ENCODE results near the gene SLK. TPM values are rescaled to one million over a fixed set of nuclear protein-coding genes. Genes with fewer than 3 reads are reported as not detected.

The SLK gene
- 30.3 TPM for total RNA-seq

- no peaks in the 10 kb centered on the region for H3K27me3 ChIP-seq (ENCODE audit: control insufficient read depth in 3 of 3, insufficient read depth in 3 of 3, low read length in 3 of 3)
- peak within 1 kb of the TSS; percentile 95 to 98 (median 98) for H3K4me3 ChIP-seq (ENCODE audit: low read length in 3 of 3)
- peaks cover 14 to 23% (median 15%) of the 10 kb centered on the region in 3 donors for H3K4me1 ChIP-seq (ENCODE audit: control insufficient read depth in 3 of 3, insufficient read depth in 3 of 3, low read length in 3 of 3)
- peak within 1 kb of the TSS; percentile 91 to 99 (median 92) for H3K9ac ChIP-seq (ENCODE audit: low read depth in 1 of 3, low read length in 3 of 3)
- no peaks in the 10 kb centered on the region for H3K9me3 ChIP-seq (ENCODE audit: control insufficient read depth in 3 of 3, low read length in 3 of 3)
- no peaks in the 10 kb centered on the region for H3K36me3 ChIP-seq (ENCODE audit: control insufficient read depth in 3 of 3, insufficient read depth in 3 of 3, low read length in 3 of 3)
- H3K27ac ChIP-seq (ENCODE audit: low read depth, low read length) = peak within 1 kb of the TSS; percentile 90
Observed at GRCh38 chr10:103966671-103967447, at the start of gene SLK. Gene SLK (plus strand): TSS chr10:103967140. CDS start chr10:103967746, 606 bp downstream.

GRCh38 chr10:103917302-103918052, 49.5 kb upstream of the SLK start:
- peak overlapping the region; percentile 86 to 94 (median 94) for H3K9ac ChIP-seq (ENCODE audit: low read depth in 1 of 3, low read length in 3 of 3)
- peaks cover 0 to 2% (median 0%) of the 10 kb centered on the region in 3 donors for H3K36me3 ChIP-seq (ENCODE audit: control insufficient read depth in 3 of 3, insufficient read depth in 3 of 3, low read length in 3 of 3)
- H3K27ac ChIP-seq (ENCODE audit: low read depth, low read length) = peak overlapping the region; percentile 84
- H3K4me3 ChIP-seq (ENCODE audit: low read length in 3 of 3) = peak overlapping the region; percentile 86 to 95 (median 92)
- peaks cover 15 to 29% (median 26%) of the 10 kb centered on the region in 3 donors for H3K4me1 ChIP-seq (ENCODE audit: control insufficient read depth in 3 of 3, insufficient read depth in 3 of 3, low read length in 3 of 3)
- no peaks in the 10 kb centered on the region for H3K9me3 ChIP-seq (ENCODE audit: control insufficient read depth in 3 of 3, low read length in 3 of 3)
- H3K27me3 ChIP-seq (ENCODE audit: control insufficient read depth in 3 of 3, insufficient read depth in 3 of 3, low read length in 3 of 3) = no peaks in the 10 kb centered on the region

GRCh38 chr10:103918053-103918846, 48.7 kb upstream of the SLK start, which contains the start of gene STN1:
Gene STN1 (minus strand): TSS chr10:103918184. CDS start chr10:103917594, 590 bp downstream.
- H3K4me1 ChIP-seq (ENCODE audit: control insufficient read depth in 3 of 3, insufficient read depth in 3 of 3, low read length in 3 of 3) = peaks cover 15 to 29% (median 24%) of the 10 kb centered on the region in 3 donors
- H3K27ac ChIP-seq (ENCODE audit: low read depth, low read length) = peak within 1 kb of the TSS; percentile 84
- peak within 1 kb of the TSS; percentile 86 to 94 (median 94) for H3K9ac ChIP-seq (ENCODE audit: low read depth in 1 of 3, low read length in 3 of 3)
- no peaks in the 10 kb centered on the region for H3K27me3 ChIP-seq (ENCODE audit: control insufficient read depth in 3 of 3, insufficient read depth in 3 of 3, low read length in 3 of 3)
- peak within 1 kb of the TSS; percentile 86 to 95 (median 92) for H3K4me3 ChIP-seq (ENCODE audit: low read length in 3 of 3)
- H3K9me3 ChIP-seq (ENCODE audit: control insufficient read depth in 3 of 3, low read length in 3 of 3) = no peaks in the 10 kb centered on the region
- H3K36me3 ChIP-seq (ENCODE audit: control insufficient read depth in 3 of 3, insufficient read depth in 3 of 3, low read length in 3 of 3) = peaks cover 0 to 2% (median 0%) of the 10 kb centered on the region in 3 donors

GRCh38 chr10:103919648-103920025, 47.3 kb upstream of the SLK start:
- Histone ChIP-seq H3K36me3 (ENCODE audit: control insufficient read depth in 3 of 3, insufficient read depth in 3 of 3, low read length in 3 of 3) (peaks cover 0 to 2% (median 0%) of the 10 kb centered on the region in 3 donors), H3K9ac (ENCODE audit: low read depth in 1 of 3, low read length in 3 of 3) (no peak overlapping the region), H3K27ac (ENCODE audit: low read depth, low read length) (no peak overlapping the region), H3K4me1 (ENCODE audit: control insufficient read depth in 3 of 3, insufficient read depth in 3 of 3, low read length in 3 of 3) (peaks cover 15 to 29% (median 24%) of the 10 kb centered on the region in 3 donors), H3K27me3 (ENCODE audit: control insufficient read depth in 3 of 3, insufficient read depth in 3 of 3, low read length in 3 of 3) (no peaks in the 10 kb centered on the region), H3K4me3 (ENCODE audit: low read length in 3 of 3) (no peak overlapping the region), H3K9me3 (ENCODE audit: control insufficient read depth in 3 of 3, low read length in 3 of 3) (no peaks in the 10 kb centered on the region)

DNA sequence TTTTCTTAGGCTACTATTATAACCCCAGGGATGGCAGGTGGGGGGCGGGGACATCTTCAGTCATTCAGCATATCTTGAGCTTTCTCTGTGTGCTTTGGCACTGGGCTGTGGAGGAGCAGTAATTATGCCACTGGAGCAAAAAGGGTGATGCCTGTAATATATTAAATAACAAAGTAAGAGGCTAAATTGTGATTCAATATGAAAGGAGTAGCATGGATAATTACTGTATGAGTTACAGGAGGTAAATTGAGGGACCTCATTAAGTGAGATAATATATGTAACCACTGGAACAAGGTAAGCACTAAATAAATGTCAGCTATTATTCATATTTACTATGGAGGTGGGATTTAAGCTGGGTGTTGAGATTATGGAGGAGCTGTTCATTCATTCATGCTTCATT, 45.7 kb upstream of the SLK start:
- Histone ChIP-seq H3K9me3 (ENCODE audit: control insufficient read depth in 3 of 3, low read length in 3 of 3) (no peaks in the 10 kb centered on the region), H3K36me3 (ENCODE audit: control insufficient read depth in 3 of 3, insufficient read depth in 3 of 3, low read length in 3 of 3) (no peaks in the 10 kb centered on the region), H3K27me3 (ENCODE audit: control insufficient read depth in 3 of 3, insufficient read depth in 3 of 3, low read length in 3 of 3) (no peaks in the 10 kb centered on the region), H3K27ac (ENCODE audit: low read depth, low read length) (no peak overlapping the region), H3K9ac (ENCODE audit: low read depth in 1 of 3, low read length in 3 of 3) (no peak overlapping the region), H3K4me3 (ENCODE audit: low read length in 3 of 3) (no peak overlapping the region), H3K4me1 (ENCODE audit: control insufficient read depth in 3 of 3, insufficient read depth in 3 of 3, low read length in 3 of 3) (peaks cover 15 to 20% (median 19%) of the 10 kb centered on the region in 3 donors)

DNA sequence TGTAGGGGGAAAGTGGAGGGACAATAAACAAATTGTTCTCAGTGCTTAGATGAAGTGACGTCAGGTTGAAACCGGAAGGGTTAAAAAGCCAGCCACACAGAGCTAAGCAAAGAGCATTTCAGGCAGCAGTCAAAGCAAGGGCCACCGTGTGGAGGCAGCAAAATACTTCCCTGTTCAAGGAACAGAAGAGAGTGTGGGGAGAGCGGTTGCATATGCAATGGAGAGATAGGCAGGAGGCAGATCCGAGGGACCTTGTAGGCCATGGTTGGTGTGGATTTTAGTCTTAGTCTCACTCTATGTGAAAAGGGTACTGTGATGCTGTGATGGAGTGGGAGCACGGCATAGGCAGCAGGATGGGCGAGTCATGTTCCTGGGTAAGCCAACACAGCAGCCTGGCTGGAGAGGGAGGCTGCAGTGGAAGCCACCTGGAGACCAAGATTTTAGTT, 45.2 kb upstream of the SLK start:
- Histone ChIP-seq H3K36me3 (ENCODE audit: control insufficient read depth in 3 of 3, insufficient read depth in 3 of 3, low read length in 3 of 3) (no peaks in the 10 kb centered on the region), H3K4me3 (ENCODE audit: low read length in 3 of 3) (no peak overlapping the region), H3K27me3 (ENCODE audit: control insufficient read depth in 3 of 3, insufficient read depth in 3 of 3, low read length in 3 of 3) (no peaks in the 10 kb centered on the region), H3K27ac (ENCODE audit: low read depth, low read length) (no peak overlapping the region), H3K4me1 (ENCODE audit: control insufficient read depth in 3 of 3, insufficient read depth in 3 of 3, low read length in 3 of 3) (peaks cover 14 to 18% (median 15%) of the 10 kb centered on the region in 3 donors), H3K9me3 (ENCODE audit: control insufficient read depth in 3 of 3, low read length in 3 of 3) (no peaks in the 10 kb centered on the region), H3K9ac (ENCODE audit: low read depth in 1 of 3, low read length in 3 of 3) (no peak overlapping the region)

- H3K27me3 ChIP-seq (ENCODE audit: control insufficient read depth in 3 of 3, insufficient read depth in 3 of 3, low read length in 3 of 3) = no peaks in the 10 kb centered on the region
- H3K9me3 ChIP-seq (ENCODE audit: control insufficient read depth in 3 of 3, low read length in 3 of 3) = no peaks in the 10 kb centered on the region
- no peaks in the 10 kb centered on the region for H3K36me3 ChIP-seq (ENCODE audit: control insufficient read depth in 3 of 3, insufficient read depth in 3 of 3, low read length in 3 of 3)
- no peak overlapping the region for H3K27ac ChIP-seq (ENCODE audit: low read depth, low read length)
- H3K9ac ChIP-seq (ENCODE audit: low read depth in 1 of 3, low read length in 3 of 3) = no peak overlapping the region
- H3K4me3 ChIP-seq (ENCODE audit: low read length in 3 of 3) = no peak overlapping the region
- peaks cover 5 to 9% (median 6%) of the 10 kb centered on the region in 3 donors for H3K4me1 ChIP-seq (ENCODE audit: control insufficient read depth in 3 of 3, insufficient read depth in 3 of 3, low read length in 3 of 3)
Observed at GRCh38 chr10:103922659-103923058, 44.3 kb upstream of the SLK start.

GRCh38 chr10:103923502-103923901, 43.4 kb upstream of the SLK start:
- Histone ChIP-seq H3K27ac (ENCODE audit: low read depth, low read length) (no peak overlapping the region), H3K9ac (ENCODE audit: low read depth in 1 of 3, low read length in 3 of 3) (no peak overlapping the region), H3K4me3 (ENCODE audit: low read length in 3 of 3) (no peak overlapping the region), H3K27me3 (ENCODE audit: control insufficient read depth in 3 of 3, insufficient read depth in 3 of 3, low read length in 3 of 3) (no peaks in the 10 kb centered on the region), H3K36me3 (ENCODE audit: control insufficient read depth in 3 of 3, insufficient read depth in 3 of 3, low read length in 3 of 3) (no peaks in the 10 kb centered on the region), H3K9me3 (ENCODE audit: control insufficient read depth in 3 of 3, low read length in 3 of 3) (no peaks in the 10 kb centered on the region), H3K4me1 (ENCODE audit: control insufficient read depth in 3 of 3, insufficient read depth in 3 of 3, low read length in 3 of 3) (peaks cover 3 to 6% (median 4%) of the 10 kb centered on the region in 3 donors)

- no peaks in the 10 kb centered on the region for H3K27me3 ChIP-seq (ENCODE audit: control insufficient read depth in 3 of 3, insufficient read depth in 3 of 3, low read length in 3 of 3)
- H3K27ac ChIP-seq (ENCODE audit: low read depth, low read length) = no peak overlapping the region
- H3K9me3 ChIP-seq (ENCODE audit: control insufficient read depth in 3 of 3, low read length in 3 of 3) = no peaks in the 10 kb centered on the region
- no peak overlapping the region for H3K9ac ChIP-seq (ENCODE audit: low read depth in 1 of 3, low read length in 3 of 3)
- H3K4me3 ChIP-seq (ENCODE audit: low read length in 3 of 3) = no peak overlapping the region
- H3K36me3 ChIP-seq (ENCODE audit: control insufficient read depth in 3 of 3, insufficient read depth in 3 of 3, low read length in 3 of 3) = no peaks in the 10 kb centered on the region
- no peaks in the 10 kb centered on the region for H3K4me1 ChIP-seq (ENCODE audit: control insufficient read depth in 3 of 3, insufficient read depth in 3 of 3, low read length in 3 of 3)
Observed at GRCh38 chr10:103925591-103925990, 41.3 kb upstream of the SLK start.
